NT2/D1 (cell line): ENCODE results near the gene CNOT4.
"Not testable (repeated sequence)": the region's sequence is repeated elsewhere in the genome, so short reads cannot be mapped to it uniquely, and the experiment has no call there.

ENCODE experiments used
- DNase-seq: peaks from one replicate; pipeline ENCODE4 v3.0.0-alpha.2; 2011; ENCODE audit warnings: low read depth, low spot score
- H3K27me3 ChIP-seq: 2 replicates; pipeline ENCODE4 v1.6.0; 2011; ENCODE audit warnings: mild to moderate bottlenecking; ENCODE audit not compliant: insufficient read length, insufficient read depth
- H3K36me3 ChIP-seq: 2 replicates; pipeline ENCODE4 v1.6.1; 2011; ENCODE audit warnings: mild to moderate bottlenecking, low read length, mixed read lengths; ENCODE audit not compliant: insufficient read depth, insufficient read length
- H3K4me1 ChIP-seq: 2 replicates; pipeline ENCODE4 v1.5.1; 2011; ENCODE audit not compliant: insufficient read depth, insufficient read length
- H3K4me3 ChIP-seq: 2 replicates; pipeline ENCODE4 v1.5.1; 2011; ENCODE audit warnings: low read depth; ENCODE audit not compliant: insufficient read length
- H3K9ac ChIP-seq: 2 replicates; pipeline ENCODE4 v1.6.0; 2011; ENCODE audit warnings: low read depth; ENCODE audit not compliant: insufficient read length
- H3K9me3 ChIP-seq: 2 replicates; pipeline ENCODE4 v1.5.1; 2011; ENCODE audit warnings: mild to moderate bottlenecking, low read length; ENCODE audit not compliant: insufficient read depth
- SUZ12 ChIP-seq: IDR thresholded peaks from 2 replicates; pipeline ENCODE4 v1.6.1; 2011; ENCODE audit not compliant: insufficient read length, insufficient read depth; ENCODE audit errors: extremely low read depth
- YY1 ChIP-seq: IDR thresholded peaks from 2 replicates; pipeline ENCODE4 v1.6.1; 2011; ENCODE audit not compliant: insufficient read length, insufficient read depth
- ZNF274 ChIP-seq: IDR thresholded peaks from 2 replicates; pipeline ENCODE4 v1.6.1; 2011; ENCODE audit warnings: mild to moderate bottlenecking, low read depth, low read length

The CNOT4 gene

GRCh38 chr7:135512135-135512887, 2.4 kb upstream of the CNOT4 start:
- H3K4me3 ChIP-seq: no peak overlapping the region
- DNase-seq: peak; percentile 38
- H3K36me3 ChIP-seq: no peaks in the 10 kb centered on the region
- H3K27me3 ChIP-seq: peaks cover 4% of the 10 kb centered on the region
- no peak for TF ChIP-seq YY1
- no peak for TF ChIP-seq ZNF274
- no peak for TF ChIP-seq SUZ12
- no peaks in the 10 kb centered on the region for H3K4me1 ChIP-seq
- H3K9me3 ChIP-seq: no peaks in the 10 kb centered on the region
- H3K9ac ChIP-seq: no peak overlapping the region

DNA sequence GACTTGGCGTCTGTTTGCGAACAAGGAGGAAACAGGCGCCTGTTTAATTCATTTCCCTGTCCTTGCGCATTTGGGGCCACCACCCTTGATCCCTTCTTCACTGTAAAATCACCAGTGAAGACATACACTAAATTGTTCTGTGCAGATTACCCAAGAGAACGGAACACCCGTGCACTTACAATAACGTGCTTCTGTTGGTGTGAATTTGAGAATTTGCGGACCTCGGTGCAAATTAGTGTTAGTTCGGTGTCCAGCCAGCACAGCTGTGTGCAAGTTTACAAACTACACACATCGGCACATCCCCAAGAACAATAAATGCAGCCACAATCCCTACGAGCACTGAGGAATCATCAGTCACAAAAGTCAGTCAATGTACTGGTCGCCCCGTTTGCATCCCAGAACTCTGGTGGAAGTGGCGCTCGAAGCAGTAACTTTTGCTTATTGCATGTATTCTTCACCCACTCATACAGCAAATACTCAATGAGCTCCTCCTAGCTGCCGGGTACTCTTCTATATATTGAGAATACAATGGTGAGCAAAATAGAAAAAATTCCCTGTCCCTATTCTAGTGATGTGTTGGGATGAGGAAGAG, 786 bp upstream of the CNOT4 start:
- no peaks in the 10 kb centered on the region for H3K36me3 ChIP-seq
- H3K9me3 ChIP-seq: no peaks in the 10 kb centered on the region
- no peak for TF ChIP-seq ZNF274
- peak overlapping the region; percentile 53 for H3K9ac ChIP-seq
- peak overlapping the region; percentile 71 for H3K4me3 ChIP-seq
- DNase-seq: no peak
- H3K27me3 ChIP-seq: peaks cover 4% of the 10 kb centered on the region
- no peaks in the 10 kb centered on the region for H3K4me1 ChIP-seq

- H3K9me3 ChIP-seq: no peaks in the 10 kb centered on the region
- peaks cover 5% of the 10 kb centered on the region for H3K36me3 ChIP-seq
- H3K9ac ChIP-seq: peak overlapping the region; percentile 98
- peak overlapping the region; percentile 73 for H3K4me3 ChIP-seq
- DNase-seq: no peak
- no peak for TF ChIP-seq ZNF274
- TF ChIP-seq YY1: no peak
- TF ChIP-seq SUZ12: no peak
- no peaks in the 10 kb centered on the region for H3K4me1 ChIP-seq
- peaks cover 4% of the 10 kb centered on the region for H3K27me3 ChIP-seq
Measured at GRCh38 chr7:135509589-135509838, 388 bp downstream of the CNOT4 start.

- DNase-seq: no peak
- TF ChIP-seq SUZ12 (no peak), ZNF274 (no peak), YY1 (no peak)
- H3K9me3 ChIP-seq: no peaks in the 10 kb centered on the region
- H3K36me3 ChIP-seq: peaks cover 5% of the 10 kb centered on the region
- peaks cover 4% of the 10 kb centered on the region for H3K27me3 ChIP-seq
- peak overlapping the region; percentile 73 for H3K4me3 ChIP-seq
- no peaks in the 10 kb centered on the region for H3K4me1 ChIP-seq
- H3K9ac ChIP-seq: peak overlapping the region; percentile 98
Measured at GRCh38 chr7:135508883-135509588, 866 bp downstream of the CNOT4 start.

DNA sequence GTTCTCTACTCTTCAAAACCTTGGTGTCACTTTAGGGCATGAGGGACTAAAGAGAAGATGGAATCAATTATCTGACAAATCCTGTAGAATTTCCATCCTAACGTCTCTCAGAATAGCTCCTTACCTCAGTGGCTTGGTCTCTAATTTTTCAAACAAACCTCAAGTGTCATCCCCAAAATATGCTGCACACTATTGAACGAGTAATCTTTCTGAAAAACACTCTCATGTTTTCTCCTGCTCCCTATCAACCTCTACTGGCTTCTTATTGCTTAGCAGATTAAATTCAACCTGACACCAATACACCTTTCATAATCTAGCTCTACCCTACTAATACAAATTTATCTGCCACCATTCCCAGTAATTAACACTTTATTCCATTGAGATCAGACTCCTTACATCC, 8.5 kb downstream of the CNOT4 start:
- H3K9me3 ChIP-seq: no peaks in the 10 kb centered on the region
- TF ChIP-seq YY1 (no peak), SUZ12 (no peak), ZNF274 (no peak)
- no peaks in the 10 kb centered on the region for H3K4me1 ChIP-seq
- DNase-seq: no peak
- H3K36me3 ChIP-seq: peaks cover 5% of the 10 kb centered on the region
- no peak overlapping the region for H3K4me3 ChIP-seq
- no peaks in the 10 kb centered on the region for H3K27me3 ChIP-seq
- H3K9ac ChIP-seq: no peak overlapping the region

DNA sequence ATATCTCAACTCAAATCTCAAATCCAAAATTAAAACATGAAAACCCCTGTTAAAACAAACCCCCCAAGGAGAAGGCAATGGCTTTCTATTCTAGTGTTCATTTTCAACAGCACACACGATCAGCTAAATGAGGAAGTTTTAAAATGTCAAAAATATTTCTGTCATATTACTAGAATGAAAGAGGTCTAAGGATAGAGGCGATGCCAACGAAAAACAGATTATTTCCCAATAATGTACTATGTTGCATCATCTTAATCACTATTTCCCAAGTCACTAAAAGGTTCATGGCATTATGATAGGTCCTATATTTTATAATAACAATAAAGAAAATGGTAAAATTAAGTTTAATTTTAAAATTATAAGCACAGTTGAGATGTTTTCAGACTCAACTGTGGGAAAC, 10.1 kb downstream of the CNOT4 start:
- Histone ChIP-seq H3K27me3 (no peaks in the 10 kb centered on the region), H3K36me3 (no peaks in the 10 kb centered on the region), H3K4me1 (no peaks in the 10 kb centered on the region), H3K4me3 (no peak overlapping the region), H3K9me3 (no peaks in the 10 kb centered on the region), H3K9ac (no peak overlapping the region)
- no peak for TF ChIP-seq ZNF274
- no peak for TF ChIP-seq SUZ12
- TF ChIP-seq YY1: no peak
- no peak for DNase-seq

DNA sequence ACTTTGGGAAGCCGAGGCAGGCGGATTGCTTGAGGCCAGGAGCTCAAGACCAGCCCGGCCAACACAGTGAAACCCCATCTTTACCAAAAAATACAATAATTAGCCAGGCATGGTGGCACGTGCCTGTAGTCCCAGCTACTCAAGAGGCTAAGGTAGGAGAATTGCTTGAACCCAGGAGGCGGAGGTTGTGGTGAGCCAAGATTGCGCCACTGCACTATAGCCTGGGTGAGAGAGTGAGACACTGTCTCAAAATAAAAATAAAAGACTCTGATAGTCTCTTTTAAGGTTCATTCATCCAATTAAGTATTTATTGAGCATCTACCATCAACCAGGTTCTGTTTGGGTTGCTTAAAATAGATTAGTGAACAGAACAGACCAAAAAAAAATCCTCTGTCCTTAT, 12.7 kb downstream of the CNOT4 start:
- not testable (repeated sequence) for H3K36me3 ChIP-seq, H3K9me3 ChIP-seq, H3K9ac ChIP-seq, H3K27me3 ChIP-seq, DNase-seq, H3K4me1 ChIP-seq, H3K4me3 ChIP-seq

GRCh38 chr7:135493362-135493761, 16.5 kb downstream of the CNOT4 start:
- TF ChIP-seq SUZ12: no peak
- no peak for TF ChIP-seq YY1
- no peak for TF ChIP-seq ZNF274
- no peak for DNase-seq
- Histone ChIP-seq H3K36me3 (no peaks in the 10 kb centered on the region), H3K4me1 (no peaks in the 10 kb centered on the region), H3K27me3 (no peaks in the 10 kb centered on the region), H3K9ac (no peak overlapping the region), H3K4me3 (no peak overlapping the region), H3K9me3 (no peaks in the 10 kb centered on the region)
